GM21528 (cell line): ENCODE results near the gene ENPP7.
"Not testable (repeated sequence)": the region's sequence is repeated elsewhere in the genome, so short reads cannot be mapped to it uniquely, and the experiment has no call there.

Experiments used
- ATAC-seq: cut with Tn5 transposase; IDR thresholded peaks from one replicate; pipeline ENCODE4 v1.9.1; 2021; ENCODE audit warnings: mild to moderate bottlenecking, moderate library complexity; ENCODE audit not compliant: unreplicated experiment, low FRiP score

The ENPP7 gene

DNA sequence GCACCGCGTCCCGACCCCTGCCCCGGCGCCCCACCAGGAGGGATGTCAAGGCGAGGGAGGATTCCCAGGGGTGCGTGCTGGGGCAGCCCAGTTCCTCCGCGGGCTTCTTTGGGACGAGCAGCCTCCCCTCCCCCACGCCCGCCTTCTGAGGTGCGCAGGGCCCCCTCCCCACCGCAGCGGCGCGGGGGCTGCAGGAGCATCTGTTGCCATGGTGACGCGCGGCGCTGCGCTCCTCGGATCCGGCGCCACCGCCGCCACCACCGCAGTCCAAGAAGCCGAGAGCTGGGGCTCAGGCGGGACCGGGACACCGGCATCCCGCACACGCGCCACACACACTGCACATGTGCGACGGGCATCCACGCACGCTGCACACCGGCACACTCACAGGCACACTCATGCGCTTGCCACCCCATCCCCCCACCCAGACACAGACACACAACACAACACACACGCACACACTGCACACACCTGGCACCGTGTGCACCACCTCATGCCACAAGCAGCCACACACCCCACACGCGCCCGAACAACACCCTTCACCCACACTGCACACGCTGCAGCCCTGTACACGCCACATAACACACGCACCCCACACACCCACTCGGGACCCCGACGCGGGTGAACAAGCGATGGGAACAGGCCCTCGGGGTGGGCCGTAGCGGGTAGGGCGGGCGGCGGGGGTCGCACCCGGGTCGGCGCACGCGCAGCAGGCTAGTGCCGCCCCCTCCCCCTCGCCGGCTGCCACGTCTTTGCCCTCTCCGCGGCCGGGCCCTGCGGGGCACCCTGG is 17.0 kb downstream of the ENPP7 start:
- ATAC-seq = no peak

DNA sequence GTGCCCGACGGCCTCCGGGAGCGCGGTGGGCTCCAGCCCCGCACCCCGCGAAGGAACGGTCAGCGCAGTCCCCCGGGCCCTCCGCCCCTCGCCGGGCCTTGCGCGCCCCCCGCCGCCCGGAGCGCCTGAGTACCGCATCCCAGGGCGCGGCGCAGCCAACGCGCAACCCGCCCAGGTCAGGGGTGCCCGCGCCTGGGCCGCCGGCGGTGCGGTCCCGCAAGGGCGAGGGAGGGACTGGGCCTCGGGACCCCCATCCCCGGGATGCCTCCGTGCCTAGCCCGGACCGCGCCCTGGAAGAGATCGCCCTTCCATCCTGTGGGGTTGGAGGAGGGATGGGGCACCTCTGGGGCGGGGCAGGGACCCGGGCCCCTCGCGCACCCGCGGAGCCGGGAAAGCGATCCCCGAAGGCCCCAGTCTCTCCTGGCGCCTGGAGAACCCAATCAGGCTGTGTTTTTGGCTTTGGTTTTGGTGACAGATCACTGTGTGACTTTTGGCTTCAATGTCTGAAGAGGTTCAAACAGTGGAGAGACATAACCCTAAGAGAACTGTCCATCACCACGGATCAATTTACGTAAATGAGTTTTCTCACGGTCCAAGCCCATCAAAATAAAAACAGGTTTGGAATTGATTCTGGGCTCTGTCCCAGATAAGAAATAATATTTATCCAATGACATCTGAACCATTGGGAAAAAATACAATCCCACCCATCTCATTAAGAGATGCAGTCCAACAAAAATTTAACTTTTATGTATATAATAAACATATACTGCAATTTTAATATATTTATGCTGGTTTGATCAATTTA is 17.8 kb downstream of the ENPP7 start:
- ATAC-seq = no peak

DNA sequence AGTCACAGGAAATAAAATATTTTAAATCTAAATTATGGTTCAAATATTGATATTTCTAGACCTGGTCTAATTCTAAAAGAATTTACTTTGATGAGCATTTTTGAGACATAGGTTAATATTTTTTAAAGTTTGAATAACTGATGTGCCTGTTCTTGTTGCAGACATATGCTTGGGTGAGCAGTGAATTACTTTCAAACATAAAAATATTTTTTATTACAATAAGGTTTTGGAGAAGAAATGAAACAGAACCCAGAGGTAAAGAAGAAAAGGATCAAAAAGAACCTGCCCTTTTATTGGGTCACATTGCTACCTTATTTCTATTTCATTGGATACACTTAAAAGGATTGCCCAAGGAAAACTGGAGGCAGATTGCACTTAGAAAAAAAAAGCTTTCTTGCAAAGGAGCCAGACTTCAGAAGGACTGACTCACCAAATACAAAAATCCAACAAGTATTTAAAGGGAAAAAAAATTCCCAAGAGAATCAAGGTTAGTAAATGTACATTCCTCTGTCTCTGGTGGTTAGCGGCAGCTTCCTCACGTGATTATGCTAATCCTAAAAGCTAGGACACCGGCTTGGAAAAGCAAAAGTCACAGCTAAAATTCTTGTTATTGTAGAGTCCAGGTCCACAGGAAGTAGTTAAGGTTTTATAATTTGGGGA is 18.5 kb downstream of the ENPP7 start:
- ATAC-seq = no peak

DNA sequence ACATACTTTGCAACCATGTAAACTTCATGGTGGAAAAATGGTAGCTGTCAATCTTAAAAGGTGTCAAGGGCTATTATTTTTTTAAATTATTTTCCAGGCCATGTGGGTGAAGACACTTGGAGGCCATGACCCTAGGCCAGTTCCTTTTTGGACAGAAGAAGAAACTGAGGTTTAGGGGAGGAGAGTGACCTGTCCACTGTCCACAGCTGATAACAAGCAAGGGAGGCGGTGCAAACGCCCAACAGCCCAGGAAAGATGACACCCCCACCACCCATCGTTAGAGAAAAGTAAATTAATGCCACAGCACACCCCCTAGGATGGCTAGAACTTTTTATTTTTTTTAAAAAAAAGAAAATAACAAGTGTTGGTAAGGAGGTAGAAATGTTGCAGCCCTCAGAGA is 19.2 kb downstream of the ENPP7 start:
- no peak for ATAC-seq

DNA sequence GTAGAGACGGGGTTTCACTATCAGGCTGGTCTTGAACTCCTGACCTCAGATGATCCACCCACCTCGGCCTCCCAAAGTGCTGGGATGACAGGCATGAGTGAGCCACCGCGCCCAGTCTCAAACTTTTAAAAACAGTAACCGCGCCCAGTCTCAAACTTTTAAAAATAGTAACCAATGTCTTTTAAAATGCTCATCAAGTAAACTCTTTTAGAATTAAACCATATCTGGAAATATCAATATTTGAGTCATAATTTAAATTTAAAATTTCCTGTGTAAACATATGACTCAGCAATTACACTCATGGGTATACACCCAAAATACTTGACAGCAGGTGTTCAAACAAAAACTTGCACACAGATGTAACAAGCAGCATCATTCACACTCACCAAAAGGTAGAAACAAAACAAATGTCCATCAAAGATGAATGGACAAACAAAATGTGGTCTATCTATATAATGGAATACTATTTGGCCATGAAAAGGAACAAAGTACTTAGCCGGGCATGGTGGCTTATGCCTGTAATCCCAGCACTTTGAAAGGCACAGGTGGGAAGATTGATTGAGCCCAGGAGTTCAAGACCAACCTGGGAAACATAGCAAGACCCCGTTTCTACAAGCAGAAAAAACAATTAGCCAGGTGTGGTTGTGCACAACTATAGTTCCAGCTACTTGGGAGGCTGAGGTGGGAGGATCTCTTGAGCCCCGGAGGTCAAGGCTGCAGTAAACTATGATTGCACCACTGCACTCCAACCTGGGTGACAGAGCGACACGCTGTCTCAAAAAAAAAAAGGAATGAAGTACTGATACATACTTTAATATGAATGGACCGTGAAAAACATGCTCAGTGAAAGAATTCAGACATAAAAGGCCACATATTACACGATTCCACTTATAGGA is 20.2 kb downstream of the ENPP7 start:
- no peak for ATAC-seq

DNA sequence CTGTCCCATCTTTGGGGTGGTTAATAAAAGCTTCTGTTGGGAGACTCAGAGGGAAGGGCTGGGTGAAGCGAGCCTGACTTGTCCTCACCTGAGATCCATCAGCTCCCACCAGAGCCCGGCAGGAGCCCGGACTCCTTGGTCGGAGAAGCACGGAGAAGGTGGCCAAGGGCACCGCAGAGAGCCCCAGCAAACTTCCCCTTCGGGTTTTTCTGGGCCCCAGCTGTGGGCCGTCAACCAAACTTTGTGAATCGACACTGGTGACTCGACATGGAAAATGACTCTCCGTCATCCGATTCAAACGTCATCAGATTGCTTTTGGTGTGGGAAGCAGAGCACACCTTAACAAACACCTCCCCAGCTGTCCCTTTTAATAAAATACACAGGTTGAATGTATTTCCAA is 21.4 kb downstream of the ENPP7 start:
- ATAC-seq = no peak

DNA sequence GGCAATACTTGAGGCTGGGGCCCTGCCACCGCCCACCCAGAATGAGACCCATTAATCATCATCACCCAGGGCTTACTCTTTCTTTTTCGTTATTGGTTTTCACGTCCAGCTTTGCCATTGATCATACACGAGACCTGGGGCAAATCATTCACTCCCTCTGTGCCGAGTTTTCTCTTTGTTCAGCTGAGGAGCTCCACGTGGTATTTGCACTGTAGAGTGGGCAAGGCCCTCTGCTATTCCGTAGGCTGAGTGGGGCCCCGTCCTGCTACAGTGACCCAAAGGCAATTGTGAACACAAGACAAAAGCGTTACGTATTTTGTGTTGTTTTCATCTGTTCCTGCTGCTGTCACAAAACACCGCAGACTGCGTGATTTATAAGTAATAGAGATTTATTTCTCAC is 23.6 kb downstream of the ENPP7 start:
- ATAC-seq = no peak

DNA sequence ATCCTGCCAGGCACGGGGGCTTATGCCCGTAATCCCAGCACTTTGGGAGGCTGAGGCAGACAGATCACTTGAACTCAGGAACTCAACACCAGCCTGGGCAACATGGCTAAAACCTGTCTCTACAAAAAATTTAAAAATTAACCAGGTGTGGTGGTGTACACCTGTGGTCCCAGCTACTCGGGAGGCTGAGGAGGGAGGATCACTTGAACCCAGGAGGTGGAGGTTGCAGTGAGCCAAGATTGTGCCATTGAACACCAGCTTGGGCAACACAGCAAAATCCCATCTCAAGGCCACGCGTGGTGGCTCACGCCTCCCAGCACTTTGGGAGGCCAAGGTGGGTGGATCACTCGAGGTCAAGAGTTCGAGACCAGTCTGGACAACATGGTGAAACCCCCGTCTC is 24.2 kb downstream of the ENPP7 start:
- not testable (repeated sequence) for ATAC-seq

DNA sequence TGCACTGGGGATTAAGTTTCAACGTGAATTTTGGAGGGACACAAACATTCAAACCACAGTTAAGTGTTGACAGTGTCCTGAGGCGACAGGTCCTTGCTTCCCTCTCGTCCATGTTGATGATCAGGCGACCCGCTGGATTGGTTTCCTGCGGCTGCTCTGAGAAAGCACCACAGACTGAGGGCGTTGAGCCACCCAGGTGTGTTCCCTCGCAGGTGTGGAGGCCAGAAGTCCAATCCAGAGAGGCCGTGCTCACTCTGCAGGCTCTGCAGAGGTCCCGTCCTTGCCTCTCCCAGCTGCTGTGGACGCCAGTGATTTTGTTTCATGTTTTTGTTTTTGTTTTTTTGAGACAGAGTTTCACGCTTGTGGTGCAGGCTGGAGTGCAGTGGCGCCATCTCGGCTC is 24.8 kb downstream of the ENPP7 start:
- no peak for ATAC-seq

DNA sequence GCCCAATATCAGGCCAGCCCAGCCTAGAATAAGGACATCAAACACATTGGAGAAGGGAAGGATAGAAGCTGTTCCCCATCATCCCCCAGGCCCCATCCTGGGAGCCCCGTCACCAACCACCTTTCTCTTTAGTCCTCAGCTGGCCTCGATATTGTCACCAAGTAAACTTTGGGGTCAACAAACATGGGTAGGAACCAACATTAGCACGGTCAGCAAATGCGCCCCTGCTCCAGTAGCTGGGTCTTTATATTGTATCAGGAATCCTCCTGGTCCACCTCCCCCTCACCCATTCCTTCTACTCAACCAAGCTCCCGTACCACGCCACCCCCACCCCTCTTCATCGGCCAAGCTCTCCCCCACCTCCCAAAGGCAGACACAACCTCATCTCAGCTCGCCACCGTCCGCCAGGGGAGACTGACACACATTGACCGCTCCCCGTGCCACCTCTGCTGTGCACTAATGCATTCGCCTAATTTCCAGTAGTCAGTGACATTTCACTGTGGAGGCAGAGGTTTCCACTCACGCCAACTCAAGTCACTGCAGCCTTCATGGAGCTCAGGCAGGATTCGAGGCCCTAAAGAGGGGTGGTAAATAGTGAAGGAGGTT is 26.5 kb downstream of the ENPP7 start:
- ATAC-seq = no peak

DNA sequence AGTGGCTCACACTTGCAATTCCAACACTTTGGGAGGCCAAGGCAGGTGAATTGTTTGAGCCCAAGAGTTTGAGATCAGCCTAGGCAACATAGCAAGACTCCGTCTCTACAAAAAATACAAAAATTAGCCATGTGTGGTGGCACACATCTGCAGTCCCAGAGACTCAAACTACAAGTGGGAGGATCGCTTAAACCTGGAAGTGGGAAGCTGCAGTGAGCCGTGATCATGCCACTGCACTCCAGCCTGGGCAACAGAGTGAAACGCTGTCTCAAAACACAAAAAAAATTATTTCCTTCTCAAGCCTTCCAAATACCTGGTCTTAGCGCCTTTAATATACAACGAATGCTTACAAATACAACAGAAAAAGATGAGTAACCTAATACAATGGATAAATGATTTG is 27.5 kb downstream of the ENPP7 start:
- no peak for ATAC-seq

DNA sequence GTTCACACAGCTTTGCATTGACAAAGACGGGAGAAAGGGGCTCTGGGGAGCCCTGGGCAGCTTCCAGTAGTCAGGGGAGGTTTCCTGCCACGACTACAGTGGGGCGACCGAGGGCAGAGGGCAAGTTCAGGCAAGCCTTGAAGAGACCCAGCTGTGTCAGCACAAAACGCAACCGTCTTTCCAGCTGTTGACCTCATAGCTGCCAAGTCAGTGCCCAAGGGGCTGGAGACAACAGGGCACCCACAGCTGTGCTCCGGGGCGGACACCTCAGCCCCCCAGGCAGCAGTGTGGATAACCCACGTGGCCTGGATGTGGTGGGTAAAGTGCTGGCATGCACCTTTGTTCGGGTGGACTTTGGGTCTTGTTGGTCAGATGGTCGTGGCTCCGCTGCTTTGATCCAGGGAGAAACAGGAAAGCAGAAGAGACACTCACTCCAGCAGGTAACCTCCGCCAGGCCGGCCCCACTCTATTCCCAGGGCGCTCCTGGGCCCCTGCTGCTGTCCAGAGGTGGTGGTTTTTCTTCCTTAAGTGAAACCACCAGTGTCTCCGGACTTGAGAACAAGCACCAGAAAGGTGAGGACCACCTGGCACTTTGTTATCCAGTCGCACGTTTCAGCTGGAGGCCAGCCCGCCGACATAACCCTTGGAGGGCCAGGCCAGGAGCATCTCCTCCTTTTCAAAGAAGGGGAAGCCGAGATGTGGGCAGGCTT is 29.6 kb downstream of the ENPP7 start:
- no peak for ATAC-seq

DNA sequence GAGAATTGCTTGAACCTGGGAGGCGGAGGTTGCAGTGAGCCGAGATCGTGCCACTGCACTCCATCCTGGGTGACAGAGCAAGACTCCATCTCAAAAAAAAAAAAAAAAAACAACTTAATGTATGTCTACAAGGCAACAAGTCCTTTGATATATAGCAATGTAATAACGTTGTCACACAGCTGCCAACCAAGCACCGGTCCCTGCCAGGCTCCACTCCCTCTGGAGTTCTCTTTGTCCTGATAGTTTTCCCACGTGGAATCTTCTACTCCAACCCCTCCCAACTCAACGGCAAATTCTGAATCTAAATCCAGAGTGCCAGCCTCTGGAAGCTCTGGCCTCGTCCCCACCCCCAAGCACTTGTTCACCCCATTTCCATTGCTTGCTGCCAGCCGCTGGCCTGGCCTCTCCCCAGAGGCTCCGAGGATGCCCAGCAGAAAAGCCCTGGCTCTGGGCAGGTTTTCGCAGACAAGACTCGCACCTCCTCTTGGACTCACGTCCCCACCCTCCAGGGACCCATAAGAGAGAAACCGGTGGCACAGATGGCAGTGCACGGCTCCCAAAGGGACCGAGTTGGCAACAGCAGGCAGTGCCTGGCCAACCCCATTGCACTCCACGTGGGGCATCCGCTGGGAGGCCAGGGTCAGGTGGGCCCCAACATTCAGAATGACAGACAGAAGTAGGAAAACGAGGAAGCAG is 31.3 kb downstream of the ENPP7 start:
- ATAC-seq = no peak

DNA sequence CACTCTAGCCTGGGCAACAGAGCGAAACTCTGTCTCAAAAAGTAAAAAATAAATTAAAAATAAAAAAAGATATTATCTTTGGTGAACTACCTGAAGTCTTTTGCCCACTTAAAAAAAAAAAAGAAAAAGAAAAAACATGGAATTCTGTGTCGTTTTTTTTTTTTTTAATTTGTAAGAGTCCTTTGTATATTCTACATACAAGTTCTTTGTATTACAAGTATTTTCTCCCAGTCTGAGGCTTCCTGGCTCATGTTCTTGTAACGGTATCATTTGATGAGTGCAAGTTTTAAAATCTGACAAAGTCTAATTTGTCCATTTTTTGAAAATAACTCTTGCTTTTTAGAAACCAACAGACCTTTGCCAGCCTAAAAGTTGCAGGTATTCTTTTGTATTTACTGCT is 35.0 kb downstream of the ENPP7 start:
- no peak for ATAC-seq

DNA sequence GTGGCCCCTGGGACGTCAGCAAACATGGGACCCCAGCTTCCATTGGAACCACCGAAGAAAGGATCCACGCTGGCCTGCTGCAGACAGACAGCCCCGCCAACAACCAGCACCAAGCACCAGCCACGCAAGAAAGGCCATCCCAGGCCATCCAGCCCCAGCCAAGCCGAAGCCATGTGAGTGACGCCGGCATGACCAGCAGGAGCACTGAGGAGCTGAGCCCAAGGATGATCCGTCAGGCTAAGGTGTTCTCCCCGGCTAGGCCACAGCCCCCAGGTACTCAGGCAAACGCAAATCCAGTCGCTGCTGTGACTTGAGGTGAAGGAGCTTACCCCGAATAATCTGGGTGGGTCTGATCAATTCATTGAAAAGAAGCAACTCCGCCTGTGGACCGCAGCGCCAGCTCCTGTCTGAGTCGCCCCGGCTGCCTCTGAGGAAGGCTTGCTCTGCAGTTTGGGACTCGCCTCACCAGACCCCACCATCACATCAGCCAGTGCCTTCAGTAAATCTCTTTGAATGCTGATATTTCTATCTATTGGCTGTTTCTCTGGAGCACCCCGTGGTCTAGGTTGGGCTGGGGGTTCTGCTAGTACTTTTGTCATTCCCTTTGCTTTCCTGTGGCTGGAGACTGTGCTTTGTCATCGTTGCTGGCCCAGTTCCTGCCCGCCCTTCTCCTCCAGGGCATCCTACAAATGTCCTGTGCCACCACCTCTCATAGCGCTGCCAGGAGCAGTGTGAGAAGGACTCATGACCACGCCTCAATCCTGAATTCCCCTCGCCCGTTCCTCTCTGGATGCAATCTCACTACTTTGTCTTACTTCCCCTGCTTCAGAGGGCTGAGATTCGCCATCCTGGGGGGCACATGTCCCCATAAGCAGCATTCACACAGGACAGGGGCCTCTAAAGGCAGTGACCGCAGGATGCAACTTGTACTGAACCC is 39.1 kb downstream of the ENPP7 start:
- no peak for ATAC-seq

DNA sequence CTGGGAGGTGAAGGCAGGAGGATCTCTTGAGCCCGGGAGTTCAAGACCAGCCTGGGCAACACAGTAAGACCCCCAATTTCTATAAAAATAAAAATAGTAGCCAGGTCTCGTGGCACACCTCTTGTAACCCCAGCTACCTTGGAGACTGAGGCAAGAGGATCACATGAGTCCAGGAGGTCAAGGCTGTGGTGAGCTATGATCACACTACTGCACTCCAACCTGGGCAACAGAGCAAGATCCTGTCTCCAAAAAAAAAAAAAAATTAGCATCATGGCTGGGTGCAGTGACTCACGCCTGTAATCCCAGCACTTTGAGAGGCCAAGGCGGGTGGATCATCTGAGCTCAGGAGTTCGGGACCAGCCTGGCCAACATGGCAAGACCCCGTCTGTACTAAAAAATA is 40.5 kb downstream of the ENPP7 start:
- ATAC-seq = no peak

DNA sequence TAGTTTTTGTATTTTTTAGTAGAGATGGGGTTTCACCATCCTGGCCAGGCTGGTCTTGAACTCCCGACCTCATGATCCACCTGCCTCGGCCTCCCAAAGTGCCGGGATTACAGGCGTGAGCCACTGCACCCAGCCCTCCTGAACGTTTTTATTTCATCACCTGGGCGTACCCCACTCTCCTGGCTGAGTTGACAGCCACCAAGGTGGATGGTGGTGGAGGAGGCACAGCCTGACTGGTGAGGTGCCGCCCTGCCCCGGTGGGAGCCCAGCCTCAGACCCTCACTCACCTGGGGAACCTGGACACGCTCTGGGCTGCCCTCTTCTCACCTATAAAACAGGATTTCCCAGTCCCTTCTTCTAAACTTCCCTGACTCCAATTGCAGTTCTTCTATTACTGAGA is 42.0 kb downstream of the ENPP7 start:
- ATAC-seq = not testable (repeated sequence)

DNA sequence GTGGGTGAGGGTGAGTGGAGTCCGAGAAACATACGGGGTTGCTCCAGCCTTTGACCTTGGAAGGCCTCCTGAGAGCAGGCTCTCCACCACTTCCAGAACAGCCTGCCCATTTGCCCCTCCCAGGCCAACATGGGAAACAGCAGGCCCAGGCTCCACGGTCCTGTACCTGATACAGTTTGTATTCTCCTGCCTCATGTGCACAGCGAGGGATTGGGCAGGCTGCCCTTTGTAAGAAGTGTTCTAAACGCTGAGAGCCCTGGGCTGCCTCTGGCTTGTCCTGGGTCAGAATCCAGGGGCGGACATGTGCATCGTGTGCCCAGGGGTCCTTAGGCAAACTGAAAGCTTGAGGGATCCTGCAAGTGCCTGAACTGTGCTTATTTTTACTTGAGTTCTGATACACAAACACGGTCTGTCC is 43.8 kb downstream of the ENPP7 start:
- ATAC-seq = no peak
